H9 (cell line): ENCODE data around the gene SMIM1. TPM values are rescaled to one million over a fixed set of nuclear protein-coding genes. Genes with fewer than 3 reads are reported as not detected.

Experiments
- DNase-seq: peaks from one replicate; pipeline ENCODE4 v3.0.0-alpha.2; 2017
- H2AFZ ChIP-seq: one replicate; pipeline ENCODE4 v1.6.1; 2013; ENCODE audit warnings: mild to moderate bottlenecking, low read length, control low read depth, moderate library complexity
- H2AK5ac ChIP-seq: 2 replicates; pipeline ENCODE4 v1.6.1; 2013; ENCODE audit warnings: low read length, control low read depth, mixed read lengths; ENCODE audit not compliant: insufficient read length
- H2BK120ac ChIP-seq: one replicate; pipeline ENCODE4 v1.6.1; 2013; ENCODE audit warnings: low read depth, mild to moderate bottlenecking, low read length, control low read depth, inconsistent platforms; ENCODE audit not compliant: poor library complexity, severe bottlenecking
- H2BK12ac ChIP-seq: 2 replicates; pipeline ENCODE4 v1.6.1; 2013; ENCODE audit warnings: low read length, control low read depth, mixed read lengths, low read depth; ENCODE audit not compliant: insufficient read length
- H2BK15ac ChIP-seq: 2 replicates; pipeline ENCODE4 v1.6.1; 2013; ENCODE audit warnings: low read depth, low read length, control low read depth
- H2BK20ac ChIP-seq: one replicate; pipeline ENCODE4 v1.6.1; 2013; ENCODE audit warnings: low read depth, mild to moderate bottlenecking, low read length, control low read depth, inconsistent platforms; ENCODE audit not compliant: poor library complexity, severe bottlenecking
- H2BK5ac ChIP-seq: 2 replicates; pipeline ENCODE4 v1.6.1; 2013; ENCODE audit warnings: low read length, control low read depth, mixed read lengths; ENCODE audit not compliant: insufficient read length
- H3K14ac ChIP-seq: 2 replicates; pipeline ENCODE4 v1.6.1; 2013; ENCODE audit warnings: low read length, control low read depth; ENCODE audit not compliant: insufficient read depth
- H3K18ac ChIP-seq: 2 replicates; pipeline ENCODE4 v1.6.1; 2013; ENCODE audit warnings: low read depth, mild to moderate bottlenecking, mixed read lengths, low read length, control low read depth; ENCODE audit not compliant: insufficient read length
- H3K23ac ChIP-seq: 2 replicates; pipeline ENCODE4 v1.6.1; 2013; ENCODE audit warnings: low read length, control low read depth, mixed read lengths, low read depth; ENCODE audit not compliant: insufficient read length
- H3K23me2 ChIP-seq: 2 replicates; pipeline ENCODE4 v1.6.1; 2013; ENCODE audit warnings: low read depth, mild to moderate bottlenecking, mixed read lengths, low read length, control low read depth; ENCODE audit not compliant: insufficient read length, poor library complexity, severe bottlenecking
- H3K27ac ChIP-seq: 2 replicates; pipeline ENCODE4 v1.5.1; 2013; ENCODE audit warnings: low read length, control low read depth, mixed read lengths, low read depth; ENCODE audit not compliant: insufficient read length
- H3K27me3 ChIP-seq: 2 replicates; pipeline ENCODE4 v1.6.1; 2013; ENCODE audit warnings: low read length, control low read depth, inconsistent platforms; ENCODE audit not compliant: insufficient read depth
- H3K4ac ChIP-seq: 2 replicates; pipeline ENCODE4 v1.6.1; 2013; ENCODE audit warnings: low read depth, mild to moderate bottlenecking, control low read depth, inconsistent platforms, low read length, moderate library complexity
- H3K4me1 ChIP-seq: 2 replicates; pipeline ENCODE4 v1.6.1; 2013; ENCODE audit warnings: low read length, control low read depth, inconsistent platforms; ENCODE audit not compliant: insufficient read depth
- H3K4me2 ChIP-seq: 2 replicates; pipeline ENCODE4 v1.6.1; 2013; ENCODE audit warnings: low read length, control low read depth, mixed read lengths; ENCODE audit not compliant: insufficient read length, insufficient read depth
- H3K56ac ChIP-seq: 2 replicates; pipeline ENCODE4 v1.6.1; 2013; ENCODE audit warnings: low read depth, mild to moderate bottlenecking, mixed read lengths, low read length, control low read depth; ENCODE audit not compliant: insufficient read length
- H3K79me1 ChIP-seq: 2 replicates; pipeline ENCODE4 v1.6.1; 2013; ENCODE audit warnings: low read depth, mild to moderate bottlenecking, moderate library complexity, low read length, control low read depth, inconsistent platforms; ENCODE audit not compliant: insufficient read depth, poor library complexity, severe bottlenecking
- H3K79me2 ChIP-seq: 2 replicates; pipeline ENCODE4 v1.6.1; 2013; ENCODE audit warnings: low read length, control low read depth, inconsistent platforms; ENCODE audit not compliant: insufficient read depth
- H3K9ac ChIP-seq: 2 replicates; pipeline ENCODE4 v1.6.1; 2013; ENCODE audit warnings: low read length, control low read depth, mixed read lengths; ENCODE audit not compliant: insufficient read length; ENCODE audit errors: extremely low read depth
- H3K9me3 ChIP-seq: one replicate; pipeline ENCODE4 v1.6.1; 2013; ENCODE audit warnings: low read depth, low read length, inconsistent platforms; ENCODE audit not compliant: control insufficient read depth
- H3T11ph ChIP-seq: one replicate; pipeline ENCODE4 v1.6.1; 2013; ENCODE audit warnings: mild to moderate bottlenecking, low read length, control low read depth, inconsistent platforms
- H4K20me1 ChIP-seq: one replicate; pipeline ENCODE4 v1.6.1; 2013; ENCODE audit not compliant: control insufficient read depth, insufficient read length, insufficient read depth
- H4K5ac ChIP-seq: 2 replicates; pipeline ENCODE4 v1.6.1; 2013; ENCODE audit warnings: low read depth, mild to moderate bottlenecking, mixed read lengths, low read length, control low read depth; ENCODE audit not compliant: insufficient read length
- H4K8ac ChIP-seq: replicated peaks from 2 replicates; pipeline ENCODE4 v1.6.1; 2013; ENCODE audit warnings: low read length, control low read depth, mixed read lengths, low read depth; ENCODE audit not compliant: insufficient read length
- H4K91ac ChIP-seq: 2 replicates; pipeline ENCODE4 v1.6.1; 2013; ENCODE audit warnings: low read depth, mild to moderate bottlenecking, moderate library complexity, mixed read lengths, low read length, control low read depth; ENCODE audit not compliant: insufficient read length
- H3K27ac Mint-ChIP-seq, 3 experiments: 2 replicates in 2 of 3; 3 replicates in 1 of 3; pipeline ENCODE4 v1.8.0; 2020 to 2021; ENCODE audit warnings: mixed read lengths in 3 of 3, mild to moderate bottlenecking in 1 of 3, moderate library complexity in 1 of 3
- H3K27me3 Mint-ChIP-seq: 2 replicates; pipeline ENCODE4 v1.8.0; 2021; ENCODE audit warnings: low read depth, mild to moderate bottlenecking, moderate library complexity, mixed read lengths
- H3K36me3 Mint-ChIP-seq, 3 experiments: 2 replicates in 2 of 3; 3 replicates in 1 of 3; pipeline ENCODE4 v1.8.0; 2020 to 2021; ENCODE audit warnings: low read depth in 3 of 3, mixed read lengths in 3 of 3; ENCODE audit not compliant: insufficient read depth in 1 of 3
- H3K4me1 Mint-ChIP-seq, 2 experiments: 2 replicates each; pipeline ENCODE4 v1.8.0; 2020; ENCODE audit warnings: mixed read lengths in 2 of 2
- H3K4me3 Mint-ChIP-seq, 2 experiments: 2 replicates in 1 of 2; 3 replicates in 1 of 2; pipeline ENCODE4 v1.8.0; 2020 to 2021; ENCODE audit warnings: mild to moderate bottlenecking in 2 of 2, mixed read lengths in 2 of 2, moderate library complexity in 1 of 2
- H3K9me3 Mint-ChIP-seq, 2 experiments: 2 replicates in 1 of 2; 3 replicates in 1 of 2; pipeline ENCODE4 v1.8.0; 2020; ENCODE audit warnings: mild to moderate bottlenecking in 2 of 2, mixed read lengths in 2 of 2, moderate library complexity in 1 of 2
- WGBS: extraction: QIAGEN DNeasy Blood & Tissue Kit; methylation state at CpG from one replicate; pipeline ENCODE4 v1.1.7; 2013; ENCODE audit warnings: missing lambda C conversion rate, low lambda C conversion rate, mixed read lengths; ENCODE audit not compliant: insufficient read length; ENCODE audit errors: extremely low coverage; 5-methylcytosine and 5-hydroxymethylcytosine counted together
- total RNA-seq: library from RNA; stranded (reverse); gene quantifications from 2 replicates; pipeline ENCODE4 v1.2.1, GENCODE V29; 2021
- TF ChIP-seq, protein P1 (sequence below): fragments of 200-600 bp; sonication (generic); conservative IDR thresholded peaks from 3 replicates; pipeline ENCODE4 v1.8.0; 2021; ENCODE audit warnings: antibody characterized with exemption, mild to moderate bottlenecking

The SMIM1 gene
- total RNA-seq, 1 experiment from 2014 or later: 5.3 TPM

DNA sequence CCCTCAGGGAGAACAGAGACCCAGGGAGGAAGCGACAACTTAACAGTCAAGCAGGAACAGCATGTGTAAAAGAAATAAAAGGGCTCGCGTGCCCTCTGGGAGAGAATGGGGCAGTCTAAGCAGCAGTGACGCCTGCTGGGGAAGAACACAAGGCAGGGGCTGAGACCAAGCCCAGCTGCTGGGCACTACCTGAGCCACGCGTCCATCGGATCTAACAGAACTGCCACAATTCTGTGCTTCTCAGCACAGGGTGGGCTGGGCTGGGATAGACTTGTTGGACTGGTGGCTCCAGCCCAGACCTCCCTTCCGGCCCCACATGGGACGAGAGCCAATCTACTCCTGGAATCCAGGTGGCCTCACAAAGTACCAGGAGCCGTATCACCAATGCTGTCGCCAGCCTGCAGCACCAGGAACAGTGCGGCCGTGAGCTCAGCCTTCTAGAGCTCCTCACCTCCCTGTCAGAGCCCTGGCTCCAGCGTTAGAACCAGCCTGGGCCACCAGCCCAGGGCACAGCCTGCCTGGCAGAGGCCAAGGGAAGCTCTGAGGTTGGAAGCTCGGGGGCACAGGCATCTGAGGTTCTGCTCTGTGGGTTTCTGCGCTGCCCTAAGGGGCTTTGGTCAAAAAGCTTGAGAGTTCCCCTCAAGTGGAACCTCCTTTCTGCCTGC lies 16.3 kb downstream of the SMIM1 start:
- no peak overlapping the region for H2BK20ac ChIP-seq
- H3K27me3 ChIP-seq: no peaks in the 10 kb centered on the region
- Mint-ChIP-seq H3K9me3 (no peaks in the 10 kb centered on the region), H3K36me3 (peaks cover 46 to 57% (median 49%) of the 10 kb centered on the region in 3 experiments), H3K4me1 (peaks cover 28 to 39% of the 10 kb centered on the region in 2 experiments), H3K4me3 (no peak overlapping the region), H3K27me3 (no peaks in the 10 kb centered on the region; the same call in 1 of the 2 replicates), H3K27ac (peak overlapping the region in 2 of 3 experiments; percentile 73 to 87; a peak in 6 of 7 replicates)
- no peak overlapping the region for H3T11ph ChIP-seq
- no peak overlapping the region for H2BK15ac ChIP-seq
- H2BK120ac ChIP-seq: no peak overlapping the region
- DNase-seq: no peak
- TF ChIP-seq, protein P1, sequence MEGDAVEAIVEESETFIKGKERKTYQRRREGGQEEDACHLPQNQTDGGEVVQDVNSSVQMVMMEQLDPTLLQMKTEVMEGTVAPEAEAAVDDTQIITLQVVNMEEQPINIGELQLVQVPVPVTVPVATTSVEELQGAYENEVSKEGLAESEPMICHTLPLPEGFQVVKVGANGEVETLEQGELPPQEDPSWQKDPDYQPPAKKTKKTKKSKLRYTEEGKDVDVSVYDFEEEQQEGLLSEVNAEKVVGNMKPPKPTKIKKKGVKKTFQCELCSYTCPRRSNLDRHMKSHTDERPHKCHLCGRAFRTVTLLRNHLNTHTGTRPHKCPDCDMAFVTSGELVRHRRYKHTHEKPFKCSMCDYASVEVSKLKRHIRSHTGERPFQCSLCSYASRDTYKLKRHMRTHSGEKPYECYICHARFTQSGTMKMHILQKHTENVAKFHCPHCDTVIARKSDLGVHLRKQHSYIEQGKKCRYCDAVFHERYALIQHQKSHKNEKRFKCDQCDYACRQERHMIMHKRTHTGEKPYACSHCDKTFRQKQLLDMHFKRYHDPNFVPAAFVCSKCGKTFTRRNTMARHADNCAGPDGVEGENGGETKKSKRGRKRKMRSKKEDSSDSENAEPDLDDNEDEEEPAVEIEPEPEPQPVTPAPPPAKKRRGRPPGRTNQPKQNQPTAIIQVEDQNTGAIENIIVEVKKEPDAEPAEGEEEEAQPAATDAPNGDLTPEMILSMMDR: no peak
- no CpG with 5 or more reads among the region's 16 CpGs for WGBS
- H3K23ac ChIP-seq: no peak overlapping the region
- H4K5ac ChIP-seq: no peak overlapping the region
- no peaks in the 10 kb centered on the region for H3K23me2 ChIP-seq
- H3K4me2 ChIP-seq: no peak overlapping the region
- H2BK12ac ChIP-seq: no peak overlapping the region
- no peak overlapping the region for H4K8ac ChIP-seq
- H3K14ac ChIP-seq: no peak overlapping the region
- H3K56ac ChIP-seq: no peak overlapping the region
- no peaks in the 10 kb centered on the region for H4K20me1 ChIP-seq
- no peaks in the 10 kb centered on the region for H3K79me1 ChIP-seq
- H3K27ac ChIP-seq: no peak overlapping the region
- H4K91ac ChIP-seq: no peak overlapping the region
- H3K18ac ChIP-seq: no peak overlapping the region
- H2BK5ac ChIP-seq: no peak overlapping the region
- H3K4ac ChIP-seq: no peak overlapping the region
- H3K9ac ChIP-seq: no peak overlapping the region
- no peak overlapping the region for H2AFZ ChIP-seq
- peaks cover 18% of the 10 kb centered on the region; the same call in 1 of the 2 replicates for H3K79me2 ChIP-seq
- no peak overlapping the region for H2AK5ac ChIP-seq
- peaks cover 9% of the 10 kb centered on the region; the same call in 1 of the 2 replicates for H3K4me1 ChIP-seq
- no peaks in the 10 kb centered on the region for H3K9me3 ChIP-seq
